Motor neuron (in vitro differentiated cells): ENCODE data around the gene TBC1D3C. TPM values are rescaled to one million over a fixed set of nuclear protein-coding genes. Genes with fewer than 3 reads are reported as not detected.
"Not testable (repeated sequence)": the region's sequence is repeated elsewhere in the genome, so short reads cannot be mapped to it uniquely, and the experiment has no call there.

Source experiments
- ATAC-seq, 8 experiments: fragments of 200-7000 bp; cut with Tn5 transposase; replicated peaks in 6 of 8; 2 replicates each; pipeline ENCODE4 v1.8.0; 2021; ENCODE audit warnings: mild to moderate bottlenecking in 8 of 8, moderate library complexity in 8 of 8
- H3K27ac ChIP-seq, 2 donors: fragments of 250-450 bp; sonication (Bioruptor Pico); 2 replicates each; pipeline ENCODE4 v1.9.0; 2021; ENCODE audit warnings: antibody characterized with exemption in 2 of 2, mild to moderate bottlenecking in 2 of 2, moderate library complexity in 1 of 2
- H3K4me1 ChIP-seq, 2 donors: fragments of 250-450 bp; sonication (Bioruptor Pico); replicated peaks in 1 of 2; 2 replicates each; pipeline ENCODE4 v1.6.1; 2021; ENCODE audit warnings: antibody characterized with exemption in 2 of 2, mild to moderate bottlenecking in 2 of 2, moderate library complexity in 1 of 2
- H3K4me3 ChIP-seq, 5 donors: fragments of 250-450 bp; sonication (Bioruptor Pico); 2 replicates each; pipeline ENCODE4 v1.9.0; 2021; ENCODE audit warnings: antibody characterized with exemption in 5 of 5, mild to moderate bottlenecking in 5 of 5, moderate library complexity in 4 of 5
- WGBS, 10 experiments: fragments of 450-650 bp; shearing (Covaris generic); methylation state at CpG; one replicate each; pipeline ENCODE4 v1.0.0; 2022; 5-methylcytosine and 5-hydroxymethylcytosine counted together
- in situ Hi-C, 9 experiments: fragments of 400-800 bp; cut with MboI; loops; one replicate each; pipeline ENCODE4 v1.15.0; 2021; ENCODE audit warnings: low sequenced_read_pairs in 9 of 9, low pct_unique_long_range_greater_than_20kb in 2 of 9; ENCODE audit not compliant: unreplicated experiment in 9 of 9
- total RNA-seq, 8 experiments: library from RNA; unstranded; fragments of 300-600 nt; gene quantifications; 2 replicates each; pipeline versions ENCODE4 v1.2.3 to v1.2.4, GENCODE V29; 2022

TBC1D3C gene
- under 1 TPM in 2 of 8 experiments, not detected in 6; 0.25 to 0.55 TPM for total RNA-seq

GRCh38 chr17:38068534-38068933 is at the start of gene TBC1D3C:
TSS of gene TBC1D3C (minus strand) at chr17:38068634. CDS start at chr17:38067066, 1,568 bp downstream.
- H3K27ac ChIP-seq, H3K4me3 ChIP-seq, ATAC-seq, H3K4me1 ChIP-seq, in situ Hi-C loops: not testable (repeated sequence)
- no CpG with 5 or more reads among the region's 10 CpGs for WGBS, 10 experiments

- H3K4me1 ChIP-seq, in situ Hi-C loops, ATAC-seq, H3K27ac ChIP-seq, H3K4me3 ChIP-seq: not testable (repeated sequence)
- WGBS, 10 experiments: no CpG with 5 or more reads among the region's 1 CpG
Observed at GRCh38 chr17:38099262-38099661, 30.8 kb upstream of the TBC1D3C start.

GRCh38 chr17:38094059-38094694 is 25.7 kb upstream of the TBC1D3C start:
- WGBS, 10 experiments: no CpG with 5 or more reads among the region's 2 CpGs
- H3K4me1 ChIP-seq, ATAC-seq, in situ Hi-C loops, H3K4me3 ChIP-seq, H3K27ac ChIP-seq: not testable (repeated sequence)

- H3K27ac ChIP-seq, H3K4me1 ChIP-seq, in situ Hi-C loops, ATAC-seq, H3K4me3 ChIP-seq: not testable (repeated sequence)
- no CpG with 5 or more reads among the region's 10 CpGs for WGBS, 10 experiments
Observed at GRCh38 chr17:38088120-38088519, 19.7 kb upstream of the TBC1D3C start.

GRCh38 chr17:38087344-38087743 is 18.9 kb upstream of the TBC1D3C start:
- in situ Hi-C loops: not testable (repeated sequence)

More at GRCh38 chr17:38087344-38087743, 18.9 kb upstream of the TBC1D3C start:
- not testable (repeated sequence) for H3K4me1 ChIP-seq, H3K4me3 ChIP-seq, H3K27ac ChIP-seq
- ATAC-seq: peak in 2 of 8 experiments; percentile 76 to 82
- WGBS, 10 experiments: no CpG with 5 or more reads among the region's 1 CpG

Other genes starting within 250 kb of the TBC1D3C start
- gene TBC1D3K, start 144.2 kb downstream of the TBC1D3C start, total RNA-seq: not detected
- gene TBC1D3L, start 79.6 kb downstream of the TBC1D3C start, total RNA-seq: 10 to 100 TPM in 1 of 8 experiments, 1 to 10 TPM in 7; 3.7 to 11.7 (median 7.0) TPM
- gene TBC1D3D, start 64.7 kb downstream of the TBC1D3C start, total RNA-seq: under 1 TPM in 5 of 8 experiments, not detected in 3; 0.11 to 0.85 (median 0.25) TPM
- gene TBC1D3E, start 59.3 kb upstream of the TBC1D3C start, total RNA-seq: not detected
- gene TBC1D3, start 123.9 kb upstream of the TBC1D3C start, total RNA-seq: not detected
- gene MRPL45, start 228.5 kb upstream of the TBC1D3C start, total RNA-seq: 10 to 100 TPM; 28.0 to 58.7 (median 39.6) TPM